BE2C (cell line): ENCODE results near the gene CDC45.
A peak's percentile ranks its signal among the peaks of the same experiment; 100 is the strongest.
"Not testable (repeated sequence)": the region's sequence is repeated elsewhere in the genome, so short reads cannot be mapped to it uniquely, and the experiment has no call there.

ENCODE experiments used
- DNase-seq: peaks from one replicate; pipeline ENCODE4 v3.0.0-alpha.2; 2020
- H3K27me3 ChIP-seq: fragments of 250-450 bp; sonication (Bioruptor Pico); 2 replicates; pipeline ENCODE4 v1.5.1; 2020; ENCODE audit warnings: mild to moderate bottlenecking
- H3K36me3 ChIP-seq: fragments of 250-450 bp; sonication (Bioruptor Pico); 2 replicates; pipeline ENCODE4 v1.5.1; 2020; ENCODE audit warnings: mild to moderate bottlenecking
- H3K4me1 ChIP-seq: fragments of 250-450 bp; sonication (Bioruptor Pico); 2 replicates; pipeline ENCODE4 v1.5.1; 2020
- H3K4me3 ChIP-seq: 2 replicates; pipeline ENCODE4 v1.5.1; 2011; ENCODE audit warnings: low read depth, low read length
- H3K9me3 ChIP-seq: fragments of 250-450 bp; sonication (Bioruptor Pico); 2 replicates; pipeline ENCODE4 v1.5.1; 2020
- TF ChIP-seq, protein P1 (sequence below): IDR thresholded peaks from 2 replicates; pipeline ENCODE4 v1.5.1; 2012; ENCODE audit warnings: mild to moderate bottlenecking, low read depth, low read length

Gene CDC45

DNA sequence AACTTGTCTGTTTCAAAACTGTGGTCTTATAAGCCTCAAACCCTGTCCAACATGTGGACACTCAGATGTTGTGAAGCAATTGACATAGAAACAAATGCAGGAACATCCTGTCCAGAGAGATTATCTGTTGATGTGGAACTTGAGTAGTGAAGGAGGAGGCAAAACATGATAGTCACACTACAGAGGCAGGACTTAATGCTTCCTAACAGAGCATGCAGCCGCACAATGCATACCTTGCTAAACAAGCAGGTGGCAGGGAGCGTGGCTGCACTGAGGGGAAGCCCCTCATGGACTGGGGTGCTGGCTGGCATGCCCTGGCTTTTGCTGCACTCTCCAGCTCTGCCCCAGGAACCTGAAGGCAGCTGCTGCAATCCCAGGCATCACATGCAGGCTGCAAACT lies 37.6 kb upstream of the CDC45 start:
- Histone ChIP-seq H3K4me3 (no peak overlapping the region), H3K36me3 (peaks cover 38% of the 10 kb centered on the region), H3K4me1 (no peaks in the 10 kb centered on the region), H3K27me3 (no peaks in the 10 kb centered on the region), H3K9me3 (no peaks in the 10 kb centered on the region)
- TF ChIP-seq, protein P1, sequence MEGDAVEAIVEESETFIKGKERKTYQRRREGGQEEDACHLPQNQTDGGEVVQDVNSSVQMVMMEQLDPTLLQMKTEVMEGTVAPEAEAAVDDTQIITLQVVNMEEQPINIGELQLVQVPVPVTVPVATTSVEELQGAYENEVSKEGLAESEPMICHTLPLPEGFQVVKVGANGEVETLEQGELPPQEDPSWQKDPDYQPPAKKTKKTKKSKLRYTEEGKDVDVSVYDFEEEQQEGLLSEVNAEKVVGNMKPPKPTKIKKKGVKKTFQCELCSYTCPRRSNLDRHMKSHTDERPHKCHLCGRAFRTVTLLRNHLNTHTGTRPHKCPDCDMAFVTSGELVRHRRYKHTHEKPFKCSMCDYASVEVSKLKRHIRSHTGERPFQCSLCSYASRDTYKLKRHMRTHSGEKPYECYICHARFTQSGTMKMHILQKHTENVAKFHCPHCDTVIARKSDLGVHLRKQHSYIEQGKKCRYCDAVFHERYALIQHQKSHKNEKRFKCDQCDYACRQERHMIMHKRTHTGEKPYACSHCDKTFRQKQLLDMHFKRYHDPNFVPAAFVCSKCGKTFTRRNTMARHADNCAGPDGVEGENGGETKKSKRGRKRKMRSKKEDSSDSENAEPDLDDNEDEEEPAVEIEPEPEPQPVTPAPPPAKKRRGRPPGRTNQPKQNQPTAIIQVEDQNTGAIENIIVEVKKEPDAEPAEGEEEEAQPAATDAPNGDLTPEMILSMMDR: no peak
- DNase-seq: no peak

DNA sequence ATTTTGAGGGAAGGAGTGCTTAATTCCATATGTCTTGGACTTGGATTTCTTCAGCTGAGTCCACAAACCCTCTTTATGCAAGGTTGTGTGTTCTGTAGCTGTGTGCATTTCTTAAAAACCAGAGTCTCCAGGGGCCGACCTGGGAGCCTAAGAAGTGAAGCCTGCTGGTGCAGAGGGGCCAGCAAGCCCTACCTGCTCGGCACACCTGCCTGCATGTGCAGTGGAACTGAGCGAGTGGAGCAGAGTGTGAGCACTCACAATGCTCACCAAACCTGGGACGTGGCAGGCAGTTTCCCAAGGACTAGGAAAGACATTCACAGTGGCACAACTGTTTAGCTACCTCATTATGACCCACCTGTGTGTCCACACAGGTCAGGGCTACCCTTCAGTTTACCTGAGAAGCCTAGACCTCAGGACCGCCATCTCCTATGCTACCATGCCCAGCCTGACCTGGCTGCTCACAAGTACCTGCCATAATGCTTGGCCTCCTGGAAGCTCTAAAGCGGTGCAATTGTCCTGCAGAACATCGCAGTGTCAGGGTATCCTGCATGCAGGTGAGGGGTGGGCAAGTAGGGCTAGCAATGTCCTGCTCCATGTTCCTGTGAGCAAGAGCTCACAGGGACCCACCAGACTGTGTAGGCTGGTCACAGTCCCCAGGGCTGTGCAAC lies 36.0 kb upstream of the CDC45 start:
- Histone ChIP-seq H3K27me3 (no peaks in the 10 kb centered on the region), H3K4me1 (no peaks in the 10 kb centered on the region), H3K9me3 (no peaks in the 10 kb centered on the region), H3K4me3 (no peak overlapping the region), H3K36me3 (peaks cover 35% of the 10 kb centered on the region)
- DNase-seq: no peak
- TF ChIP-seq, protein P1: no peak

DNA sequence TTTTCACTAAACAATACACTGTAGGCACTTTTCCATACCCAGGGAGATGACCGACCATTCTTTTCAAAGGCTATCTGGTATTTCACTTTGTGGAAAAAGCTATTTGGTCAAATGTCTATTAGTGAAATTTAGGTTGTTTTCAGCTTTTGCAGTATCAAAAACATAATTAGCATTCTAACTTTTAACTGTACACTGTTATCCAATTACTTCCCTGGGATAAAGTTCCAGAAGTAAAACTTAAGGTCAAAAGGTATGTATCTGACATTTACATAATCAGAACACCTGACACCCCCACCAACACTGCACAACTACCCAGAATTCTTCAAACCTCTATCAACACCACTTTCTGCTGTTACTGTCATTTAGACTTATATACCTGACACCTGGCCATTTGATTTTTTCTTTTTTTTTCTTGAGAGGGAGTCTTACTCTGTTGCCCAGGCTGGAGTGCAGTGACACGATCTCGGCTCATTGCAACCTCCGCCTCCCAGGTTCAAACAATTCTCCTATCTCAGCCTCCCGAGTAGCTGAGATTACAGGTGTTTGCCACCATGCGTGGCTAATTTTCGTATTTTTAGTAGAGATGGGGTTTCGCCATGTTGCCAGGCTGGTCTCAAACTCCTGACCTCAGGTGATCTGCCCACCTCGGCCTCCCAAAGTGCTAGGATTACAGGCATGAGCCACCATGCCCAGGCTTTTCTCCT lies 34.3 kb upstream of the CDC45 start:
- H3K27me3 ChIP-seq, H3K9me3 ChIP-seq, H3K4me3 ChIP-seq, H3K4me1 ChIP-seq, DNase-seq: not testable (repeated sequence)
- H3K36me3 ChIP-seq: peaks cover 40% of the 10 kb centered on the region

DNA sequence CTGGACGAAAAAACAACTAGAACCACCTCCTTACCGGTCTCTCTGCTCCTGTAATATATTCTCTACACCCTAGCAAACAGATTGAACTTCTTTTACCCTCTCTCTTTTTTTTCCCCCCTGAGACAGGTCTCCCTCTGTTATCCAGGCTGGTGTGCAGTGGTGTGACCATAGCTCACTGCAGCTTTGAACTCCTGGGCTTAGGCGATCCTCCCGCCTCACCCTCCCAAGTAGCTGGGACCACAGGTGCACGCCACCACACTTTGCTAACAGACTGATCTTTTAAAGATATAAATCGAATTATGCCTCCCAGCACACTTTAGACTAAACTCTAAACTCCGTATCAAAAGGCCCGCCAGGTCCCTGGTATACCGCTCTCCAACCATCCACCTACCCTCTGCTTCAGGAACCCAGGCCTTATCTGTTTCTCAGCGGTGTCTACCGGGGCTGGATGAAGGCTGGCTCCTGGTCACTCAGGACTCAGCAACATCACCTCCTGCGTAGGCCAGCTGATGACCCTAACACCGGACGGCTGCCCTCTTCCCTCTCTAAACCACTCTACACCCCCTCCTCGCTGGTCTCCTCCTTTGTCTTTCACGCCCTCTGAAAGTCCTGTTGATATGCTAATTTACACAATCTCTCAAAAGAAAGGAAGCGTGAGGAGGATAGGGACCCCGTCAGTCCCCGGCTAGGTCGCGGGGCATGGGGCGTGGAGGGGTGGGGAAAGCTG lies 33.0 kb upstream of the CDC45 start:
- TF ChIP-seq, protein P1: no peak
- H3K36me3 ChIP-seq: peaks cover 37% of the 10 kb centered on the region
- H3K27me3 ChIP-seq: no peaks in the 10 kb centered on the region
- H3K9me3 ChIP-seq: no peaks in the 10 kb centered on the region
- no peak for DNase-seq
- H3K4me1 ChIP-seq: no peaks in the 10 kb centered on the region
- H3K4me3 ChIP-seq: peak overlapping the region; percentile 90

DNA sequence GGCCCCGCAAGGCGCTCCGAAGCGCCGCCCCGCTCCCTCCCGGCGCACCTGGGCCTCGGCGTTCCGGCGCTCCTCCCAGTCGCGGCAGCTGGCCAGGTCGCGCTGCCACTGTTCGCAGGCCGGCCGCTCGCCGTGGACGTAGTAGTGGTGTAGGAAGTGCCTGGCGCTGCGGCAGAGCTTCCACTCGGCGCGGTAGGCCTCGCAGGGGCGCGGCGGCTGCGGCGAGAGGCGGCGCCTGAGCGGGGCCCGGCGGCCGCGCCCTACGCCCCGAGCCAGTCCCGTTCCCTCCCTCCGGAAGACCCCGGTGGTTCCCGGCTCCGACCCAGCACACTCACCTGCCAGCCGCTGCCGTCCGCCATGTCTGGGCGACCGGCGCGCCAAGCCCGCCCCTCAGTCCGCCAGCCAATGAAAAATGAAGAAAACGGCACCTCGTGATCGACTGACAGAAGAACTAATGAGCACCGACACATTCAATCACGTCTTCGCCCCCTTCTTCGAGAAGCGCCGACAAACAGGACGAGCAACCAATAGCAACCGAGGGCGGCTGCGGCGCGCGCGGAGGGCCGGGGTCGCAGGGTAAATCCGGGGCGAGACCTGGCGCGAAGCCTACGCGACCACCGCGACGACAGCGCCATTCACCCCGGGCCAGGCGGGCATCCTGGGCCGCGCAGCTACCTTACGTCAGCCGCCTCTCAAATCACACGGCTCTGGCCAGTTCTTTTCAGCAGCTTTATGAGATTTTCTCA lies 32.2 kb upstream of the CDC45 start, which contains the start of gene C22orf39:
Gene C22orf39 (minus strand): TSS at position 382 of the 746 bp plus-strand sequence. CDS start 23 bp downstream, at position 359.
- no peaks in the 10 kb centered on the region for H3K27me3 ChIP-seq
- H3K36me3 ChIP-seq: peaks cover 30% of the 10 kb centered on the region
- peak; percentile 90 for DNase-seq
- H3K4me1 ChIP-seq: no peaks in the 10 kb centered on the region
- no peaks in the 10 kb centered on the region for H3K9me3 ChIP-seq
- H3K4me3 ChIP-seq: peak within 1 kb of the TSS; percentile 90
- TF ChIP-seq, protein P1: no peak

DNA sequence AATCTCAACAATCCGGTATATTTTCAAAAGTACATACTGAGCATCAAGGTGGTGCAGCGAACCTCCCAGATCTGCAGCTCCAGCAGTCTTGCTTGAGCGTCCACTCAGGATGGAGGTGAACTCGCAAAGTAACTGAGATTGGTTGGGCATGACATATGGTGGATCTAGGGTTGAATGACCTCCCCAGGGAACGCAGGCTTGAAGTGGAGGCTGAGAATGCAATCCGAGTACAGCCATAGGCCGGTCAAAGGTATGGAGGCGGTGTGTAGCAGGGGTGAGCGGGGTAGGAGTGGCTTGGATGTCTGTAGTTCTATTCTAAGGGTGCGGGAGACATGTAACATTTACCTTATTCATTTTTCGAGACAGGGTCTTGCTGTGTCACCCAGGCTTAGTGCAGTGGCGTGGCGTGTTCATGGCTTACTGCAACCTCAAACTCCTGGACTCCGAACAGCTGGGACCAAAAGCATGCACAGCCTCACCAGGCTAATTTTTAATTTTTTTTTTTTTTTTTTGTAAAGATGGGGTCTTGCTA lies 31.6 kb upstream of the CDC45 start:
- Histone ChIP-seq H3K27me3 (no peaks in the 10 kb centered on the region), H3K4me3 (peak overlapping the region; percentile 90), H3K36me3 (peaks cover 32% of the 10 kb centered on the region), H3K4me1 (no peaks in the 10 kb centered on the region), H3K9me3 (no peaks in the 10 kb centered on the region)
- peak; percentile 83 for DNase-seq
- TF ChIP-seq, protein P1: no peak
